ENCODE data around the gene EFNA3. TPM values are rescaled to one million over a fixed set of nuclear protein-coding genes. Genes with fewer than 3 reads are reported as not detected.

The EFNA3 gene
- total RNA-seq, 3 donors from 2014 or later = 2.1 to 17.4 (median 5.6) TPM

DNA sequence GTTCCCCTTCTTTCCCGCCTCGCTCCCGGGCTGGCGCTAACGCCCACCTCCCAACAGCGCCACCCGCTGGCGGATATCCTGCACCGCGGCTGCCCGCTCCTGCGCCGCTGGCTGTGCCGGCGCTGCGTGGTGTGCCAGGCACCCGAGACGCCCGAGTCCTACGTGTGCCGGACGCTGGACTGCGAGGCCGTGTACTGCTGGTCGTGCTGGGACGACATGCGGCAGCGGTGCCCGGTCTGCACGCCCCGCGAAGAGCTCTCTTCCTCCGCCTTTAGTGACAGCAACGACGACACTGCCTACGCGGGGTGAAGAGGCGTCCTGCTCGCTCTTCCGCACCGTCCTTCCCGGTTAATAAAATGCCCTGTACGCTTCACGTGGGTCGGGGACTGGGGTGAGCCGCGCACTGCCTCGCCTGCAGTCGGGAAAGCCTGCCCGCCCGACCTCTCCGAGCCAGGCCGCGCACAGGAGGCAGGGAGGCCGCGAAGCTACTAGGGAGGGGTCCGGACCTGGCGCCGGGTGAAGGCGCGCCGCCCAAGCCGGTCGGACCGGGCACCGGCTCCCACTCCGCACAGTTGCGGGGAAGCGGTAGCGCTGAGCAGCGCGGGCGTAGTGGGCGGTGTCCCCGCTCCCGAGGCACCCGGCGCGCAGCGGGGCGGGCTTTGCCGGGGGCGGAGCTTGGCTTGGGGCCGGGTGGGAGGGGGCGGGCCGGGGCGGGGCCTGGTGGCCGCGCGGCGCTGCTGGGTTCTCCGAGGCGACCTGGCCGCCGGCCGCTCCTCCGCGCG is 27.9 kb upstream of the EFNA3 start, which contains the start of gene ADAM15:
Gene ADAM15 (plus strand): TSS at position 757 of the 782 bp plus-strand sequence. CDS start 71 bp downstream, outside the sequence.
- intact Hi-C loops (cut with DNase I, micrococcal nuclease) = no loop called here
- peak; percentile 90 to 95 (median 90) for DNase-seq
- Histone ChIP-seq H3K4me1 (ENCODE audit: low read depth) (peaks cover 29% of the 10 kb centered on the region), H3K9me3 (no peaks in the 10 kb centered on the region), H3K4me3 (peak within 1 kb of the TSS; percentile 34), H3K36me3 (ENCODE audit: low read depth) (no peaks in the 10 kb centered on the region)
- TF ChIP-seq, protein P1, sequence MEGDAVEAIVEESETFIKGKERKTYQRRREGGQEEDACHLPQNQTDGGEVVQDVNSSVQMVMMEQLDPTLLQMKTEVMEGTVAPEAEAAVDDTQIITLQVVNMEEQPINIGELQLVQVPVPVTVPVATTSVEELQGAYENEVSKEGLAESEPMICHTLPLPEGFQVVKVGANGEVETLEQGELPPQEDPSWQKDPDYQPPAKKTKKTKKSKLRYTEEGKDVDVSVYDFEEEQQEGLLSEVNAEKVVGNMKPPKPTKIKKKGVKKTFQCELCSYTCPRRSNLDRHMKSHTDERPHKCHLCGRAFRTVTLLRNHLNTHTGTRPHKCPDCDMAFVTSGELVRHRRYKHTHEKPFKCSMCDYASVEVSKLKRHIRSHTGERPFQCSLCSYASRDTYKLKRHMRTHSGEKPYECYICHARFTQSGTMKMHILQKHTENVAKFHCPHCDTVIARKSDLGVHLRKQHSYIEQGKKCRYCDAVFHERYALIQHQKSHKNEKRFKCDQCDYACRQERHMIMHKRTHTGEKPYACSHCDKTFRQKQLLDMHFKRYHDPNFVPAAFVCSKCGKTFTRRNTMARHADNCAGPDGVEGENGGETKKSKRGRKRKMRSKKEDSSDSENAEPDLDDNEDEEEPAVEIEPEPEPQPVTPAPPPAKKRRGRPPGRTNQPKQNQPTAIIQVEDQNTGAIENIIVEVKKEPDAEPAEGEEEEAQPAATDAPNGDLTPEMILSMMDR (IDR thresholded peaks at IDR 0.05) = peak; percentile 91
- ATAC-seq = peak; percentile 89

DNA sequence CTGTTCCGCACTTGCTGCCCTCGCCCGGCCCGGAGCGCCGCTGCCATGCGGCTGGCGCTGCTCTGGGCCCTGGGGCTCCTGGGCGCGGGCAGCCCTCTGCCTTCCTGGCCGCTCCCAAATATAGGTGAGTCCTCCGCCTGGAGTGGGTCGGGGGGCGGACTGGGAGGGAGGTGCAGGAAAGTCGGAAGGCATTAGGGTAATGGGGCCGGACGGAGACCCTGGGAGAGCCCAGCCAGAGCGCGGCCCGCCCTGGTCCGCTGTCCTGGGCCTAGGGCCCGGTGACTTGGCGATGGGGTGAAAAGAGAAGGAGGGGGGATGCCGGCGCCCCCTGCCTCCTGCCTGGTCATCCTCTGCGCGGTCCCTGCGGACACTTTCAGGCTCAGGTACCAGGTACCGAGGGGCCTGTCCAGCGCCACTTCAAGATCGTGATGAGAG is 27.3 kb upstream of the EFNA3 start:
- peak; percentile 4 for ATAC-seq
- Histone ChIP-seq H3K36me3 (ENCODE audit: low read depth) (no peaks in the 10 kb centered on the region), H3K9me3 (no peaks in the 10 kb centered on the region), H3K4me1 (ENCODE audit: low read depth) (peaks cover 29% of the 10 kb centered on the region), H3K4me3 (peak overlapping the region; percentile 34)
- DNase-seq = no peak
- TF ChIP-seq, protein P1 (IDR thresholded peaks at IDR 0.05) = no peak
- intact Hi-C loops (cut with DNase I, micrococcal nuclease) = no loop called here

- TF ChIP-seq, protein P1 (IDR thresholded peaks at IDR 0.05) = no peak
- intact Hi-C loops (cut with DNase I, micrococcal nuclease) = no loop called here
- no peaks in the 10 kb centered on the region for H3K9me3 ChIP-seq
- H3K4me1 ChIP-seq (ENCODE audit: low read depth) = peaks cover 29% of the 10 kb centered on the region
- DNase-seq (peak; percentile 61 to 81 (median 75)), ATAC-seq (peak; percentile 32)
- H3K36me3 ChIP-seq (ENCODE audit: low read depth) = no peaks in the 10 kb centered on the region
- peak overlapping the region; percentile 34 for H3K4me3 ChIP-seq
Observed at GRCh38 chr1:155051777-155052398, 26.7 kb upstream of the EFNA3 start.

GRCh38 chr1:155052439-155053395 is 25.9 kb upstream of the EFNA3 start:
- DNase-seq (peak in 2 of 3 donors; percentile 53 to 67), ATAC-seq (no peak)
- H3K36me3 ChIP-seq (ENCODE audit: low read depth) = no peaks in the 10 kb centered on the region
- peaks cover 29% of the 10 kb centered on the region for H3K4me1 ChIP-seq (ENCODE audit: low read depth)
- intact Hi-C loops (cut with DNase I, micrococcal nuclease) = no loop called here
- TF ChIP-seq, protein P1 (IDR thresholded peaks at IDR 0.05) = no peak
- H3K9me3 ChIP-seq = no peaks in the 10 kb centered on the region
- no peak overlapping the region for H3K4me3 ChIP-seq

GRCh38 chr1:155053531-155054105 is 25.0 kb upstream of the EFNA3 start:
- Histone ChIP-seq H3K36me3 (ENCODE audit: low read depth) (no peaks in the 10 kb centered on the region), H3K4me1 (ENCODE audit: low read depth) (peaks cover 29% of the 10 kb centered on the region), H3K4me3 (no peak overlapping the region), H3K9me3 (no peaks in the 10 kb centered on the region)
- intact Hi-C loops (cut with DNase I, micrococcal nuclease) = no loop called here
- DNase-seq (peak in 1 of 3 donors; percentile 33), ATAC-seq (no peak)
- TF ChIP-seq, protein P1 (IDR thresholded peaks at IDR 0.05) = no peak
